ENCODE measurements around the gene KCNG2.

GRCh38 chr18:79924814-79925731, 127.3 kb downstream of the KCNG2 start:
- TF ChIP-seq ZKSCAN1 (IDR thresholded peaks at IDR 0.05; ENCODE audit: low read depth, low read length) (no peak), NR2C2 (CRISPR knock-in tag; IDR thresholded peaks at IDR 0.05) (no peak), NR2C2 (tag; IDR thresholded peaks at IDR 0.05) (no peak), BACH1 (tag; IDR thresholded peaks at IDR 0.05) (no peak), PHF8 (IDR thresholded peaks at IDR 0.05; ENCODE audit: borderline replicate concordance, low read length) (no peak), HNRNPK (IDR thresholded peaks at IDR 0.05; ENCODE audit: low read depth, low read length, poor library complexity, severe bottlenecking) (no peak), RFX5 (IDR thresholded peaks at IDR 0.05; ENCODE audit: low read depth, low read length) (no peak), POU5F1 (IDR thresholded peaks at IDR 0.05; ENCODE audit: borderline replicate concordance, low read depth, low read length, partially characterized antibody) (no peak), NR2F6 (CRISPR knock-in tag; IDR thresholded peaks at IDR 0.05) (no peak), BRD4 (IDR thresholded peaks at IDR 0.05) (no peak), RERE (CRISPR knock-in tag; IDR thresholded peaks at IDR 0.05; ENCODE audit: borderline replicate concordance) (no peak), TEAD2 (tag; IDR thresholded peaks at IDR 0.05) (no peak), POLR2A (conservative IDR thresholded peaks at IDR 0.05) (no peak)
- TF ChIP-seq, protein P1, sequence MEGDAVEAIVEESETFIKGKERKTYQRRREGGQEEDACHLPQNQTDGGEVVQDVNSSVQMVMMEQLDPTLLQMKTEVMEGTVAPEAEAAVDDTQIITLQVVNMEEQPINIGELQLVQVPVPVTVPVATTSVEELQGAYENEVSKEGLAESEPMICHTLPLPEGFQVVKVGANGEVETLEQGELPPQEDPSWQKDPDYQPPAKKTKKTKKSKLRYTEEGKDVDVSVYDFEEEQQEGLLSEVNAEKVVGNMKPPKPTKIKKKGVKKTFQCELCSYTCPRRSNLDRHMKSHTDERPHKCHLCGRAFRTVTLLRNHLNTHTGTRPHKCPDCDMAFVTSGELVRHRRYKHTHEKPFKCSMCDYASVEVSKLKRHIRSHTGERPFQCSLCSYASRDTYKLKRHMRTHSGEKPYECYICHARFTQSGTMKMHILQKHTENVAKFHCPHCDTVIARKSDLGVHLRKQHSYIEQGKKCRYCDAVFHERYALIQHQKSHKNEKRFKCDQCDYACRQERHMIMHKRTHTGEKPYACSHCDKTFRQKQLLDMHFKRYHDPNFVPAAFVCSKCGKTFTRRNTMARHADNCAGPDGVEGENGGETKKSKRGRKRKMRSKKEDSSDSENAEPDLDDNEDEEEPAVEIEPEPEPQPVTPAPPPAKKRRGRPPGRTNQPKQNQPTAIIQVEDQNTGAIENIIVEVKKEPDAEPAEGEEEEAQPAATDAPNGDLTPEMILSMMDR (IDR thresholded peaks at IDR 0.05 in 2 of 3, conservative IDR thresholded peaks at IDR 0.05 in 1 of 3; ENCODE audit: insufficient read depth in 2 of 3, low read depth in 1 of 3, low read length in 3 of 3): no peak

Data from K562 (cell line).